Endothelial cell of umbilical vein (primary cell): ENCODE measurements around the gene CCDC69. TPM values are rescaled to one million over a fixed set of nuclear protein-coding genes. Genes with fewer than 3 reads are reported as not detected.

ENCODE experiments used
- BruUV-seq: library from RNA; stranded (reverse); fragments of 400-500 nt; replicated peaks from 2 replicates; lab custom pipeline; 2021; lab: Mats Ljungman, UMichigan
- CTCF ChIA-PET: fragments of 300-600, 350-600 bp; sonication (Branson Sonifier 250); formaldehyde crosslinking; loops from one replicate; lab custom pipeline; 2021; ENCODE audit warnings: antibody characterized with exemption, inconsistent platforms; lab: Charles Lee
- POLR2A ChIA-PET: fragments of 300-600, 350-600 bp; sonication (Branson Sonifier 250); formaldehyde crosslinking; loops from one replicate; lab custom pipeline; 2021; ENCODE audit warnings: antibody characterized with exemption, inconsistent platforms; lab: Charles Lee
- DNase-seq: peaks from one replicate; pipeline ENCODE4 v3.0.0-alpha.2; 2011; ENCODE audit warnings: low read depth, low spot score
- FAIRE-seq: peaks from 2 replicates; lab custom pipeline; 2011; peaks lifted over from hg19 to GRCh38; lab: Jason Lieb, UNC
- H2AFZ ChIP-seq: 2 replicates; pipeline ENCODE4 v1.6.0; 2012; ENCODE audit warnings: low read depth, low read length, control low read depth, inconsistent platforms
- H3K27ac ChIP-seq: 2 replicates; pipeline ENCODE4 v1.5.1; 2011; ENCODE audit warnings: low read depth, mild to moderate bottlenecking, control low read depth, low read length, moderate library complexity; ENCODE audit not compliant: insufficient read depth
- H3K27me3 ChIP-seq, 2 experiments: 2 replicates each; pipeline versions ENCODE4 v1.6.0 to v1.6.1; 2011; ENCODE audit warnings: low read length in 2 of 2, mixed read lengths in 1 of 2; ENCODE audit not compliant: control insufficient read depth in 2 of 2, insufficient read depth in 2 of 2
- H3K36me3 ChIP-seq, 2 experiments: 2 replicates in 1 of 2; 3 replicates in 1 of 2; pipeline ENCODE4 v1.5.1; 2011; ENCODE audit warnings: low read length in 2 of 2, mild to moderate bottlenecking in 1 of 2, moderate library complexity in 1 of 2; ENCODE audit not compliant: control insufficient read depth in 2 of 2, insufficient read depth in 2 of 2; ENCODE audit errors: extremely low read depth in 1 of 2
- H3K4me1 ChIP-seq: 3 replicates; pipeline ENCODE4 v1.5.1; 2011; ENCODE audit warnings: mild to moderate bottlenecking, low read length; ENCODE audit not compliant: control insufficient read depth, insufficient read depth; ENCODE audit errors: extremely low read depth
- H3K4me2 ChIP-seq: 2 replicates; pipeline ENCODE4 v1.6.1; 2011; ENCODE audit warnings: low read length, control low read depth, mixed read lengths; ENCODE audit not compliant: insufficient read depth
- H3K4me3 ChIP-seq, 3 experiments: fragments of 200-600 bp in 1 of 3; sonication (generic), shearing (Covaris generic) in 1 of 3; replicated peaks in 1 of 3; 2 replicates each; pipeline ENCODE4 v1.5.1; 2011 to 2016; ENCODE audit warnings: control low read depth in 3 of 3, low read length in 3 of 3, mild to moderate bottlenecking in 2 of 3, inconsistent platforms in 1 of 3, low read depth in 1 of 3, moderate library complexity in 1 of 3; ENCODE audit not compliant: insufficient read depth in 1 of 3
- H3K79me2 ChIP-seq: 2 replicates; pipeline ENCODE4 v1.6.0; 2012; ENCODE audit warnings: low read length, inconsistent platforms; ENCODE audit not compliant: control insufficient read depth, insufficient read depth
- H3K9ac ChIP-seq: replicated peaks from 2 replicates; pipeline ENCODE3; 2011; ENCODE audit warnings: low read length, control low read depth; ENCODE audit not compliant: insufficient read depth; ENCODE audit errors: extremely low read depth
- H3K9me1 ChIP-seq: replicated peaks from 3 replicates; pipeline ENCODE4 v1.6.0; 2011; ENCODE audit warnings: mild to moderate bottlenecking, low read length; ENCODE audit not compliant: control insufficient read depth, insufficient read depth; ENCODE audit errors: extremely low read depth
- H3K9me3 ChIP-seq: replicated peaks from 2 replicates; pipeline ENCODE4 v1.5.1; 2012; ENCODE audit warnings: low read length, inconsistent platforms; ENCODE audit not compliant: control insufficient read depth, insufficient read depth
- H4K20me1 ChIP-seq: replicated peaks from 2 replicates; pipeline ENCODE3; 2011; ENCODE audit warnings: mild to moderate bottlenecking, low read length; ENCODE audit not compliant: control insufficient read depth, insufficient read depth; ENCODE audit errors: extremely low read depth
- CTCF ChIP-seq, 2 donors: IDR thresholded peaks; 1 replicate in 1 of 2; 2 replicates in 1 of 2; pipeline ENCODE4 v1.5.1; 2011; ENCODE audit warnings: low read length in 2 of 2, mild to moderate bottlenecking in 2 of 2, moderate library complexity in 2 of 2, control low read depth in 1 of 2, inconsistent platforms in 1 of 2, low read depth in 1 of 2; ENCODE audit not compliant: insufficient read depth in 1 of 2; ENCODE audit errors: extremely low read depth in 1 of 2
- EZH2 ChIP-seq: IDR thresholded peaks from 2 replicates; pipeline ENCODE4 v1.6.1; 2012; ENCODE audit warnings: borderline replicate concordance, low read depth, mild to moderate bottlenecking, moderate library complexity, low read length, inconsistent platforms; ENCODE audit not compliant: severe bottlenecking
- FOS ChIP-seq: IDR thresholded peaks from 2 replicates; pipeline ENCODE4 v1.6.1; 2011; ENCODE audit warnings: mild to moderate bottlenecking, low read length, moderate library complexity, borderline replicate concordance; ENCODE audit not compliant: insufficient read depth
- GATA2 ChIP-seq: IDR thresholded peaks from 2 replicates; pipeline ENCODE4 v1.7.0; 2011; ENCODE audit warnings: low read depth, mild to moderate bottlenecking, moderate library complexity, mixed read lengths, low read length; ENCODE audit not compliant: insufficient read length, insufficient read depth
- JUN ChIP-seq: IDR thresholded peaks from 2 replicates; pipeline ENCODE4 v1.6.1; 2011; ENCODE audit warnings: borderline replicate concordance, low read depth; ENCODE audit not compliant: insufficient read length, insufficient read depth
- dilution Hi-C: fragments of 300-500 bp; cut with MboI; formaldehyde crosslinking; loops from one replicate; pipeline ENCODE4 v1.15.0; 2019; ENCODE audit warnings: low sequenced_read_pairs; ENCODE audit not compliant: extremely low pct_ligation_motif_present
- intact Hi-C: fragments of 100-400 bp; cut with micrococcal nuclease; formaldehyde crosslinking; loops from one replicate; pipeline ENCODE4 v1.10.0; 2022
- polyA plus RNA-seq, 4 experiments: library from polyadenylated mRNA; depleted of rRNA in 3 of 4; stranded (reverse) in 3 of 4; unstranded in 1 of 4; fragments of >200 nt; gene quantifications; 2 replicates each; pipeline versions ENCODE4 v1.2.1 to v1.2.3, GENCODE V29; 2011 to 2012; ENCODE audit warnings: missing spikeins in 1 of 4
- total RNA-seq: library from RNA; stranded (reverse); gene quantifications from 2 replicates; pipeline ENCODE4 v1.2.3, GENCODE V29; 2021

CCDC69 gene
- total and polyA plus RNA-seq, 2 donors (not counting 3 experiments of a cell fraction or from before 2014, with no cell fraction given) = 4.1 to 4.5 TPM

GRCh38 chr5:151239237-151239861 lies 15.5 kb upstream of the CCDC69 start:
- ChIA-PET CTCF (interaction anchor here (0.6 to 6.9 kb wide), 41 partner anchors 9 to 438 kb away, joined by 3 to 187 read pairs (median 7); partner anchors contain the start of genes ANXA6, CCDC69 and GM2A), POLR2A (interaction anchor here (0.7 kb wide), 1 partner anchor 16 kb away, joined by 4 read pairs; no protein-coding TSS in a partner anchor)
- Histone ChIP-seq H3K27ac (no peak overlapping the region), H3K9me3 (no peaks in the 10 kb centered on the region), H3K9me1 (no peaks in the 10 kb centered on the region), H3K4me1 (no peaks in the 10 kb centered on the region), H3K9ac (no peak overlapping the region), H2AFZ (no peak overlapping the region), H3K79me2 (no peaks in the 10 kb centered on the region), H4K20me1 (no peaks in the 10 kb centered on the region), H3K4me3 (no peak overlapping the region), H3K27me3 (no peaks in the 10 kb centered on the region), H3K36me3 (no peaks in the 10 kb centered on the region), H3K4me2 (no peak overlapping the region)
- DNase-seq = peak; percentile 67
- no peak for TF ChIP-seq GATA2
- peak; percentile 73 to 88 for TF ChIP-seq CTCF (IDR thresholded peaks at IDR 0.05; ENCODE audit: extremely low read depth in 1 of 2, insufficient read depth in 1 of 2, low read depth in 1 of 2, low read length in 2 of 2)
- TF ChIP-seq JUN = no peak
- FAIRE-seq = peak; percentile 73
- intact Hi-C loops = loop anchor here (1.0 to 2.0 kb wide), 5 partner anchors 75 to 237 kb away; no protein-coding TSS in a partner anchor
- no TSS peak for BruUV-seq
- dilution Hi-C loops = no loop called here

- H3K36me3 ChIP-seq = no peaks in the 10 kb centered on the region
- no peaks in the 10 kb centered on the region for H3K27me3 ChIP-seq
- H3K4me3 ChIP-seq = no peak overlapping the region
- H3K4me1 ChIP-seq = no peaks in the 10 kb centered on the region
- H4K20me1 ChIP-seq = no peaks in the 10 kb centered on the region
- no TSS peak for BruUV-seq
- H3K27ac ChIP-seq = no peak overlapping the region
- TF ChIP-seq EZH2 = no peak
- no peak for TF ChIP-seq FOS
- TF ChIP-seq JUN = no peak
- FAIRE-seq (no peak), DNase-seq (no peak)
- H2AFZ ChIP-seq = no peak overlapping the region
- no peak overlapping the region for H3K9ac ChIP-seq
- ChIA-PET CTCF (interaction anchor here (0.8 to 6.9 kb wide), 24 partner anchors 8 to 414 kb away, joined by 3 to 187 read pairs (median 10); partner anchors contain the start of genes ANXA6, CCDC69 and GM2A), POLR2A (no interaction called here)
- no peaks in the 10 kb centered on the region for H3K9me3 ChIP-seq
- no peak overlapping the region for H3K4me2 ChIP-seq
- dilution Hi-C loops (no loop called here), intact Hi-C loops (loop anchor here (2.0 kb wide), 1 partner anchor 188 kb away; no protein-coding TSS in a partner anchor)
- H3K79me2 ChIP-seq = no peaks in the 10 kb centered on the region
- H3K9me1 ChIP-seq = no peaks in the 10 kb centered on the region
Measured at GRCh38 chr5:151238303-151238741, 14.4 kb upstream of the CCDC69 start.
